PC-3 (cell line): ENCODE data around the gene TXNDC11. TPM values are rescaled to one million over a fixed set of nuclear protein-coding genes. Genes with fewer than 3 reads are reported as not detected.

Experiments used
- ATAC-seq: fragments of 200-7000 bp; cut with Tn5 transposase; 2 replicates; pipeline ENCODE4 v1.9.1; 2020; ENCODE audit warnings: mild to moderate bottlenecking, moderate library complexity
- BruUV-seq: library from RNA; stranded (reverse); fragments of 400-500 nt; replicated peaks from 2 replicates; lab custom pipeline; 2021; lab: Mats Ljungman, UMichigan
- CTCF ChIA-PET: fragments of 300-600 bp; sonication (Branson Sonifier 250); formaldehyde crosslinking; loops from one replicate; lab custom pipeline; 2022; ENCODE audit warnings: antibody characterized with exemption; lab: Charles Lee
- POLR2A ChIA-PET: fragments of 300-600 bp; sonication (Branson Sonifier 250); formaldehyde crosslinking; loops from one replicate; lab custom pipeline; 2022; ENCODE audit warnings: antibody characterized with exemption; ENCODE audit not compliant: unreplicated experiment; lab: Charles Lee
- DNase-seq: peaks from one replicate; pipeline ENCODE4 v3.0.0-alpha.2; 2015
- H2AFZ ChIP-seq: fragments of 300-600 bp; sonication (generic); 2 replicates; pipeline ENCODE4 v1.6.0; 2016; ENCODE audit warnings: antibody characterized with exemption, low read length
- H3F3A ChIP-seq: fragments of 300-600 bp; sonication (generic); one replicate; pipeline ENCODE4 v1.6.0; 2017; ENCODE audit warnings: antibody characterized with exemption, low read length, control low read depth, mild to moderate bottlenecking; ENCODE audit not compliant: unreplicated experiment
- H3K27ac ChIP-seq: fragments of 300-600 bp; sonication (generic); 2 replicates; pipeline ENCODE4 v1.5.1; 2016; ENCODE audit warnings: mild to moderate bottlenecking, low read length
- H3K27me3 ChIP-seq: fragments of 300-600 bp; sonication (generic); 2 replicates; pipeline ENCODE4 v1.6.1; 2016; ENCODE audit warnings: low read length, mixed read lengths
- H3K36me3 ChIP-seq: fragments of 300-600 bp; sonication (generic); 2 replicates; pipeline ENCODE4 v1.6.1; 2016; ENCODE audit warnings: low read depth, mixed run types, low read length, mixed read lengths
- H3K4me1 ChIP-seq: fragments of 300-600 bp; sonication (generic); 2 replicates; pipeline ENCODE4 v1.5.1; 2016; ENCODE audit warnings: low read length; ENCODE audit not compliant: insufficient read depth
- H3K4me2 ChIP-seq: fragments of 300-600 bp; sonication (generic); 2 replicates; pipeline ENCODE4 v1.6.0; 2016; ENCODE audit warnings: low read length
- H3K4me3 ChIP-seq: fragments of 300-600 bp; sonication (generic); 2 replicates; pipeline ENCODE4 v1.5.1; 2016; ENCODE audit warnings: mild to moderate bottlenecking, low read length, mixed read lengths
- H3K79me2 ChIP-seq: fragments of 300-600 bp; sonication (generic); 2 replicates; pipeline ENCODE4 v1.6.1; 2017; ENCODE audit warnings: low read length, mixed read lengths
- H3K9ac ChIP-seq: fragments of 300-600 bp; sonication (generic); 2 replicates; pipeline ENCODE4 v1.6.0; 2016; ENCODE audit warnings: mild to moderate bottlenecking, low read length
- H3K9me2 ChIP-seq: fragments of 300-600 bp; sonication (generic); replicated peaks from 2 replicates; pipeline ENCODE4 v1.6.1; 2016; ENCODE audit warnings: mixed run types, low read length, mixed read lengths
- H3K9me3 ChIP-seq: fragments of 300-600 bp; sonication (generic); 2 replicates; pipeline ENCODE4 v1.6.1; 2016; ENCODE audit warnings: low read length, mixed read lengths
- H4K20me1 ChIP-seq: fragments of 300-600 bp; sonication (generic); 2 replicates; pipeline ENCODE4 v1.6.1; 2016; ENCODE audit warnings: low read length, mixed read lengths
- CTCF ChIP-seq: fragments of 300-600 bp; sonication (generic); conservative IDR thresholded peaks from 2 replicates; pipeline ENCODE4 v1.5.1; 2017; ENCODE audit warnings: antibody characterized with exemption, low read depth, mild to moderate bottlenecking, low read length
- EZH2 ChIP-seq: fragments of 300-600 bp; sonication (generic); IDR thresholded peaks from one replicate; pipeline ENCODE4 v1.6.1; 2017; ENCODE audit warnings: antibody characterized with exemption, mild to moderate bottlenecking, low read length; ENCODE audit not compliant: unreplicated experiment
- EZH2phosphoT487 ChIP-seq: fragments of 300-600 bp; sonication (generic); IDR thresholded peaks from 2 replicates; pipeline ENCODE4 v1.6.1; 2018; ENCODE audit warnings: mild to moderate bottlenecking, antibody characterized with exemption, low read length, borderline replicate concordance
- intact Hi-C: fragments of 100-400 bp; cut with micrococcal nuclease; formaldehyde crosslinking; loops from 2 replicates; pipeline ENCODE4 v1.9.0; 2023
- total RNA-seq: library from RNA; depleted of rRNA; stranded (reverse); fragments of >200 nt; gene quantifications from 2 replicates; pipeline ENCODE4 v1.2.3, GENCODE V29; 2014

TXNDC11 gene
- total RNA-seq, 1 experiment from 2014 or later = 20.2 TPM

GRCh38 chr16:11666103-11667055 lies 76.3 kb downstream of the TXNDC11 start:
- no peak overlapping the region for H2AFZ ChIP-seq
- no peak overlapping the region for H3K4me2 ChIP-seq
- no peaks in the 10 kb centered on the region for H3K9me3 ChIP-seq
- intact Hi-C loops = no loop called here
- H3K9ac ChIP-seq = no peak overlapping the region
- TF ChIP-seq EZH2 = no peak
- TF ChIP-seq EZH2phosphoT487 = no peak
- no peak for TF ChIP-seq CTCF
- H3K4me3 ChIP-seq = no peak overlapping the region
- H3K79me2 ChIP-seq = no peaks in the 10 kb centered on the region
- H3K27ac ChIP-seq = no peak overlapping the region
- no peaks in the 10 kb centered on the region for H3F3A ChIP-seq
- no peaks in the 10 kb centered on the region for H3K27me3 ChIP-seq
- 0 out of 2 replicates have a peak, but pooled peaks cover 4% of the 10 kb centered on the region for H3K4me1 ChIP-seq
- ATAC-seq = no peak
- no peak for DNase-seq
- no peaks in the 10 kb centered on the region for H3K9me2 ChIP-seq
- BruUV-seq = no TSS peak
- H3K36me3 ChIP-seq = no peaks in the 10 kb centered on the region
- POLR2A ChIA-PET = no interaction called here
- CTCF ChIA-PET = no interaction called here
- H4K20me1 ChIP-seq = no peaks in the 10 kb centered on the region

DNA sequence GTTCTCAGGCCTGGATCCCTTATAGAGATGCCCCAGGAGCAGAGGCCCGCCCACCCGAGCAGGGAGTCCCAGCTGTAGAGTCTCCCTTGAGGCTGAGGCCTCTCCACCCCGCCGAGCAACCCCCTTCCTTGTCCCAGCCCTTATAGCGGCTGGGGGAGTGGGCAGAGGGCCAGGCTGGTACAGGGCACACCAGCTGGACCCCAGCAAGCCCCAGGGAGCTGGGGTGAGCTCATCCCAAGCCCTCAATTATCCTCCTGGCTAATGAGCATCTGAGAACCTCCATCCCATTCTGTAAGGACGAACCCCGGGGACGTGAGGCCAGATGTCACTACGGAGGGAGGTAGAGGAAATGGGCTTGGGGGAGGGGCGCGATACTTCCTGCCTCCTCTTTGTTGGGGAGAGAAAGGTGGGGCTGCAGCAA lies 77.6 kb downstream of the TXNDC11 start:
- no TSS peak for BruUV-seq
- ChIA-PET POLR2A (no interaction called here), CTCF (no interaction called here)
- DNase-seq (no peak), ATAC-seq (no peak)
- Histone ChIP-seq H3K9ac (no peak overlapping the region), H3K79me2 (no peaks in the 10 kb centered on the region), H2AFZ (no peak overlapping the region), H3K36me3 (no peaks in the 10 kb centered on the region), H3K9me2 (no peaks in the 10 kb centered on the region), H3K27me3 (no peaks in the 10 kb centered on the region), H4K20me1 (no peaks in the 10 kb centered on the region), H3F3A (no peaks in the 10 kb centered on the region), H3K4me1 (0 out of 2 replicates have a peak, but pooled peaks cover 4% of the 10 kb centered on the region), H3K27ac (no peak overlapping the region), H3K4me2 (no peak overlapping the region), H3K4me3 (no peak overlapping the region), H3K9me3 (no peaks in the 10 kb centered on the region)
- TF ChIP-seq EZH2 (no peak), EZH2phosphoT487 (no peak), CTCF (no peak)
- intact Hi-C loops = no loop called here

- Histone ChIP-seq H3K9me2 (no peaks in the 10 kb centered on the region), H2AFZ (no peak overlapping the region), H3K27me3 (no peaks in the 10 kb centered on the region), H4K20me1 (no peaks in the 10 kb centered on the region), H3K9me3 (no peaks in the 10 kb centered on the region), H3K36me3 (no peaks in the 10 kb centered on the region), H3K4me2 (no peak overlapping the region), H3K27ac (no peak overlapping the region), H3K4me1 (0 out of 2 replicates have a peak, but pooled peaks cover under 1% of the 10 kb centered on the region), H3K9ac (no peak overlapping the region), H3F3A (no peaks in the 10 kb centered on the region), H3K4me3 (no peak overlapping the region), H3K79me2 (no peaks in the 10 kb centered on the region)
- ChIA-PET CTCF (no interaction called here), POLR2A (no interaction called here)
- intact Hi-C loops = no loop called here
- no peak for DNase-seq
- TF ChIP-seq EZH2 (no peak), EZH2phosphoT487 (no peak), CTCF (no peak)
- BruUV-seq = no TSS peak
- ATAC-seq = no peak
These were observed 80.1 kb downstream of the TXNDC11 start for GRCh38 chr16:11662582-11662981.
